ENCODE data around the gene TSHZ3. TPM values are rescaled to one million over a fixed set of nuclear protein-coding genes. Genes with fewer than 3 reads are reported as not detected.

TSHZ3 gene
- total and polyA plus RNA-seq, 2 of the 8 experiments (the other 6 are each of a cell fraction or from before 2014, with no cell fraction given) = 3.1 to 12.3 TPM

- TF ChIP-seq KDM4A (IDR thresholded peaks at IDR 0.05; ENCODE audit: low read depth, low read length, severe bottlenecking) (no peak), CTBP2 (IDR thresholded peaks at IDR 0.05; ENCODE audit: borderline replicate concordance, insufficient read depth, insufficient read length, low read length) (no peak), HDAC2 (IDR thresholded peaks at IDR 0.05; ENCODE audit: borderline replicate concordance in 1 of 2, low read depth in 2 of 2, low read length in 2 of 2) (no peak), CBX8 (IDR thresholded peaks at IDR 0.05; ENCODE audit: borderline replicate concordance, low read depth, low read length) (no peak), NANOG (IDR thresholded peaks at IDR 0.05; ENCODE audit: insufficient read depth, low read depth, low read length, poor library complexity, severe bottlenecking) (no peak), BCL11A (IDR thresholded peaks at IDR 0.05; ENCODE audit: low read depth in 2 of 2, low read length in 2 of 2) (no peak), SIN3A (conservative IDR thresholded peaks at IDR 0.05 in 1 of 2, IDR thresholded peaks at IDR 0.05 in 1 of 2; ENCODE audit: low read depth in 1 of 2, low read length in 2 of 2) (no peak), HDAC6 (IDR thresholded peaks at IDR 0.05; ENCODE audit: low read depth, low read length) (no peak), POU5F1 (IDR thresholded peaks at IDR 0.05; ENCODE audit: low read depth, low read length) (no peak), SAP30 (IDR thresholded peaks at IDR 0.05; ENCODE audit: insufficient read depth, insufficient replicate concordance, low read length) (no peak), GABPA (IDR thresholded peaks at IDR 0.05; ENCODE audit: borderline replicate concordance, insufficient read depth, low read length) (no peak)
- Histone ChIP-seq H4K8ac (ENCODE audit: extremely low read depth, insufficient read depth, low read length) (no peak overlapping the region), H4K91ac (replicated peaks; ENCODE audit: insufficient read length, low read length) (no peak overlapping the region), H3K4me3 (ENCODE audit: extremely low read depth in 1 of 4, insufficient read depth in 2 of 4, low read depth in 3 of 4, low read length in 4 of 4) (no peak overlapping the region), H3K36me3 (ENCODE audit: control insufficient read depth in 2 of 4, insufficient read depth in 4 of 4, low read length in 3 of 4) (no peaks in the 10 kb centered on the region), H3K4me2 (ENCODE audit: insufficient read depth in 1 of 2, low read depth in 2 of 2, low read length in 2 of 2) (peak overlapping the region; percentile 23 to 41; a peak in 1 of 4 replicates), H3K9me3 (ENCODE audit: insufficient read depth in 2 of 2, low read depth in 1 of 2, low read length in 1 of 2) (no peaks in the 10 kb centered on the region), H2BK20ac (ENCODE audit: low read length) (no peak overlapping the region), H3K4me1 (replicated peaks in 1 of 4; ENCODE audit: control insufficient read depth in 3 of 4, insufficient read depth in 4 of 4, low read length in 3 of 4) (peaks cover 8 to 21% (median 19%) of the 10 kb centered on the region in 4 experiments), H4K5ac (ENCODE audit: insufficient read length, low read depth, low read length) (no peak overlapping the region), H3K23ac (ENCODE audit: insufficient read length) (no peak overlapping the region), H2BK5ac (ENCODE audit: low read depth, low read length) (no peak overlapping the region), H3K23me2 (ENCODE audit: low read depth, low read length) (no peaks in the 10 kb centered on the region), H3K14ac (ENCODE audit: insufficient read length) (no peak overlapping the region), H3K4ac (replicated peaks; ENCODE audit: insufficient read length, low read depth, low read length) (no peak overlapping the region), H3K9ac (replicated peaks in 1 of 4; ENCODE audit: extremely low read depth in 1 of 4, low read depth in 3 of 4, low read length in 3 of 4) (no peak overlapping the region), H2BK15ac (ENCODE audit: low read length) (no peak overlapping the region), H3K79me2 (ENCODE audit: control insufficient read depth in 1 of 2, insufficient read depth in 2 of 2, low read length in 2 of 2) (peaks cover 0 to 41% of the 10 kb centered on the region in 2 experiments; a peak in 2 of 4 replicates), H3K27me3 (replicated peaks in 1 of 4; ENCODE audit: control insufficient read depth in 3 of 4, extremely low read depth in 1 of 4, insufficient read depth in 3 of 4, low read length in 3 of 4) (no peaks in the 10 kb centered on the region), H2AK5ac (ENCODE audit: low read depth, low read length) (no peak overlapping the region), H4K20me1 (replicated peaks in 1 of 2; ENCODE audit: control insufficient read depth in 1 of 2, insufficient read depth in 2 of 2, low read length in 2 of 2) (no peaks in the 10 kb centered on the region), H2AFZ (ENCODE audit: low read length) (no peak overlapping the region), H3K56ac (replicated peaks; ENCODE audit: insufficient read length, low read depth, low read length) (no peak overlapping the region), H3K27ac (ENCODE audit: low read depth, low read length) (no peak overlapping the region), H2BK120ac (replicated peaks; ENCODE audit: low read depth, low read length) (no peak overlapping the region), H3K18ac (ENCODE audit: extremely low read depth, low read length) (no peak overlapping the region), H2BK12ac (ENCODE audit: low read depth, low read length) (peak overlapping the region; percentile 10), H3K79me1 (ENCODE audit: low read depth, low read length) (peaks cover 12% of the 10 kb centered on the region)
- CTCF ChIA-PET (ENCODE audit: partially characterized antibody) = interaction anchor here (0.6 to 1.6 kb wide), 7 partner anchors 11 to 447 kb away, joined by 3 to 4 read pairs (median 3); no protein-coding TSS in a partner anchor
- DNase-seq (ENCODE audit: low read depth in 1 of 2, low spot score in 2 of 2) (no peak), FAIRE-seq (no peak)
- POLR2A ChIA-PET (ENCODE audit: partially characterized antibody) = interaction anchor here (0.6 to 1.7 kb wide), 4 partner anchors 9 to 1197 kb away, joined by 3 to 4 read pairs (median 4); no protein-coding TSS in a partner anchor
- WGBS, 2 experiments (ENCODE audit: extremely low coverage in 1 of 2, insufficient coverage in 1 of 2, insufficient read length in 1 of 2, insufficient replicate concordance in 2 of 2, low coverage in 1 of 2, low lambda C conversion rate in 2 of 2, missing lambda C conversion rate in 1 of 2) = 76% methylated on average over 6 of the region's 6 CpGs; no CpG with 5 or more reads in 1 of the 2 experiments
Measured at GRCh38 chr19:31317093-31317492, 32.1 kb downstream of the TSHZ3 start.
